C4-2B (cell line): ENCODE data around the gene ELL.

Experiments
- ZFX ChIP-seq: fragments of 450-650 bp; IDR thresholded peaks from 2 replicates; pipeline ENCODE4 v1.6.1; 2017
- TF ChIP-seq, protein P1 (sequence below): fragments of 450-650 bp; conservative IDR thresholded peaks from 2 replicates; pipeline ENCODE4 v1.5.1; 2017; ENCODE audit warnings: mild to moderate bottlenecking

DNA sequence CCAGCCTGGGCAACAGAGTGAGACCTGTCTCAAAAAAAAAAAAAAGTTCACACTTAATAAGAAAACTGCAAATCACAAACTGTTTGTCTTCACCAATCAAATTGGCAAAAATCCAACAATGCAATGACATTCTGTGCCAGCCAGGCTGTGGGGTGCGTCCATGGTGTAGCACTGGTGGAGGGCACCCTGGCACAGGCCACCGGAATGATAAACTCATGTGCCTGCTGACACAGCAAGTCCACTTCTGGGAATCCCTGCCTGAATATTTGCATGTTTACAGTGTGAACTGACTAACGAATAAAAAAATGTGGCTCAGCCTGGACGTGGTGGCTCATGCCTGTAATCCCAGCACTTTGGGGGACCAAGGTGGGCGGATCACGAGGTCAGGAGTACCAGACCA is 122.9 kb downstream of the ELL start:
- TF ChIP-seq, protein P1, sequence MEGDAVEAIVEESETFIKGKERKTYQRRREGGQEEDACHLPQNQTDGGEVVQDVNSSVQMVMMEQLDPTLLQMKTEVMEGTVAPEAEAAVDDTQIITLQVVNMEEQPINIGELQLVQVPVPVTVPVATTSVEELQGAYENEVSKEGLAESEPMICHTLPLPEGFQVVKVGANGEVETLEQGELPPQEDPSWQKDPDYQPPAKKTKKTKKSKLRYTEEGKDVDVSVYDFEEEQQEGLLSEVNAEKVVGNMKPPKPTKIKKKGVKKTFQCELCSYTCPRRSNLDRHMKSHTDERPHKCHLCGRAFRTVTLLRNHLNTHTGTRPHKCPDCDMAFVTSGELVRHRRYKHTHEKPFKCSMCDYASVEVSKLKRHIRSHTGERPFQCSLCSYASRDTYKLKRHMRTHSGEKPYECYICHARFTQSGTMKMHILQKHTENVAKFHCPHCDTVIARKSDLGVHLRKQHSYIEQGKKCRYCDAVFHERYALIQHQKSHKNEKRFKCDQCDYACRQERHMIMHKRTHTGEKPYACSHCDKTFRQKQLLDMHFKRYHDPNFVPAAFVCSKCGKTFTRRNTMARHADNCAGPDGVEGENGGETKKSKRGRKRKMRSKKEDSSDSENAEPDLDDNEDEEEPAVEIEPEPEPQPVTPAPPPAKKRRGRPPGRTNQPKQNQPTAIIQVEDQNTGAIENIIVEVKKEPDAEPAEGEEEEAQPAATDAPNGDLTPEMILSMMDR: no peak
- no peak for TF ChIP-seq ZFX
